Right lung (tissue), 10 donors: ENCODE results near the gene BTBD9. TPM values are rescaled to one million over a fixed set of nuclear protein-coding genes. Genes with fewer than 3 reads are reported as not detected.

Experiments used
- DNase-seq, 2 donors: peaks; one replicate each; pipeline ENCODE4 v3.0.0-alpha.2; 2013
- long read RNA-seq, 8 donors: transcript quantifications; one replicate each; lab custom pipeline, GENCODE V29; 2026
- polyA plus RNA-seq, 5 donors: library from polyadenylated mRNA; unstranded; fragments of 120-200 nt; gene quantifications; one replicate each; pipeline versions ENCODE4 v1.2.1 to v1.2.3, GENCODE V29; 2013; ENCODE audit warnings: inconsistent platforms in 1 of 5, low replicate concordance in 1 of 5; ENCODE audit not compliant: insufficient read length in 5 of 5, insufficient read depth in 1 of 5

Gene BTBD9
- polyA plus RNA-seq: 10 to 100 TPM; 12.3 to 16.6 (median 14.2) TPM
- long read RNA-seq, donor 1: 0 reads
- long read RNA-seq, donor 2, partial matches to known transcripts: 0 of 1 reads
- long read RNA-seq, donor 2, other reads (novel, unspliced or antisense): 0 of 1 reads
- long read RNA-seq, donor 3: 0 reads
- long read RNA-seq, donor 4: 0 reads
- long read RNA-seq, donor 5, partial matches to known transcripts: 0 of 1 reads
- long read RNA-seq, donor 5, other reads (novel, unspliced or antisense): 0 of 1 reads
- long read RNA-seq, donor 6, partial matches to known transcripts: 16 of 16 reads
- long read RNA-seq, donor 6, other reads (novel, unspliced or antisense): 0 of 16 reads
- long read RNA-seq, donor 7: 0 reads
- long read RNA-seq, donor 8: 0 reads

DNA sequence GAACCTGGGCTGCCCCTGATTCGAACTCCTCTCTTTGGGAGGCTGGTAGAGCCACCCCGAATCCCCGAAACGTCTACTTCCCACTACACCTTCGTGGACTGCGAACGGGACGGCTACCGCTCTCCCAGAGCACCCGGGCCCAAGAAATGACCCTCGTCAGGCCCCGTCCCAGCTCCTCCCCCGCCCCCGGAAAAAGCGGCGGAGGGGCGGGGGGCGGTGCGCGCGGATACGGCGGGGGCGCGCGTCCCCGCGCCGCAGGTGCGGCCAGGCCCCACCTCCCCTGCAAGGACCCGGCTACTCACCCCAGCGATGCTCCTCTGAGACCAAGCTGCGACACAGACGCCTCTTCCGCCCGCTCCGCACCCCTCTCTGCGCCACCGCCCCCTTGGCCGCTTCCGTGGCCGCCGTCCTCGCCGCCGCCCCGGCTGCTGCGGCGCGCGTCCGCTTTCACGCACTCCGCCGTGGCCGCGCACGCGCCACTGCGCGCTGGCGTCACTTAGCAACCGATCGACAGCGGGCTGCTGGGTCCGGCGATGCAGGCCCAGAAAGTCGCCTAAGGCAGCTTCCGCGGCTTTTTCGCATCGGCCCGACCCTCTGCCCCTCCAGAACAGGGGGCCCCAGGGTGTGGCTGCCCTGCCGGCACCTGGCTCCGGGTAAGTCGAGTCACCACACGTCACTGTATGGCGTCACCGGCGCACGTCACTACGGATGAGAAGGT lies at the start of gene BTBD9:
Gene BTBD9, minus strand, starts transcription at position 432 of the 718 bp plus-strand sequence.
- DNase-seq: peak; percentile 93 to 95

- no peak for DNase-seq
Observed at GRCh38 chr6:38688579-38689087, 48.9 kb upstream of the BTBD9 start.

GRCh38 chr6:38687549-38687948 lies 47.8 kb upstream of the BTBD9 start:
- no peak for DNase-seq

- DNase-seq: no peak
Observed at GRCh38 chr6:38687043-38687353, 47.3 kb upstream of the BTBD9 start.

DNA sequence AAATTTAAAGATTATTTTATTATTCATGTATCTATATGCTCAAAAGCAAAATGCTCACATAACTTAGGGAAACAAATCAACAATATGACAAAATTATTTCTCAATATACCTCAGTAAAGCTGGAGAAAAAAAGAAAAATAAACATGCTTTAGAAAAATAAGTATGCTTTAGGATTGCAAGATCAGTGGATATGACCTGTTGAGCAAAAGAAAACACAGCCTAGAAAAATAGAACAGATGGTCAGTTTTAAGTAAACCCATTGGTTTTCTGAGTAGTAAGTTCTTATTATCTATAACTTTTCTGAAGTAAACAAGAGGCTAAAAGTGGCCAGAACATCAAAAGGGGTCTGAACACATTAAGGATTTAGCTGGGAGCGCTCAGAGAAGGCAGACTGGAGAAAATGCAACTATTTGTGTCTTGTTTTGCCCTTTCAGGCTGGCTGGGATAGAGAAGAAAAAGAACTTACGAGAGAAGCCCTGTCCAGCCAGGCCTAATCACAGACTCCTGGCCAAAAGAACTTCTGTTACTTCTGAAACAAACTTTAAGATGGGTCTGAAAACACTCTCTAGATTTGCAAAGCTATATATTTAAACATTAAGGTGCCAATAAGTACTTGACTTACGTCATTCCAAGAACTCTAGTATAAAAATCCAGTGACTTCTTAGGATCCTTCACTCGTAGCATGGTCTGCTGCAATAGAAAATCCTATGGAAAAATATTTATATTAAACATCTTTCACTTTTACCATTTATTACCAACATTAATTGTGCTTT lies 46.7 kb upstream of the BTBD9 start:
- no peak for DNase-seq

- DNase-seq: no peak
Observed at GRCh38 chr6:38684904-38685303, 45.2 kb upstream of the BTBD9 start.

DNA sequence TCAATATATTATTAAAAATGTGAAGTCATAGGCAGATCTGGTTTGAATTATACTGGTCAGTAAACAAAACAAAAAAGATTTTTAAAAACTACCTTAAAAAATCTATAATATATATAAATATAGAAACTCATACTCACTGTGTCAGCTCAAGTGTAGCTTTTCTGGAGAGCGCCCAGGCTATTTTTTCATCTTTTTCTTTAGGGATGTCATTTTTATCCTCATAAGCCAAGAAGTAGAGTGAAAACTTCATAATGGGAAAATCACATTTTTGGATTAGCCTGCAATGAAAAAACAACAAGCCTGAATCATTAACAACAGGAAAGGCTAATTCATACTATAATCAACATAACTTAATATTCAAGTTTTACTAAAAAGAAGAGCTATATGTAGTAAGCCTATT lies 44.5 kb upstream of the BTBD9 start:
- no peak for DNase-seq

- no peak for DNase-seq
Observed at GRCh38 chr6:38681850-38682249, 42.1 kb upstream of the BTBD9 start.

GRCh38 chr6:38679668-38680067 lies 39.9 kb upstream of the BTBD9 start:
- DNase-seq: no peak

GRCh38 chr6:38678178-38678760 lies 38.5 kb upstream of the BTBD9 start:
- no peak for DNase-seq

DNA sequence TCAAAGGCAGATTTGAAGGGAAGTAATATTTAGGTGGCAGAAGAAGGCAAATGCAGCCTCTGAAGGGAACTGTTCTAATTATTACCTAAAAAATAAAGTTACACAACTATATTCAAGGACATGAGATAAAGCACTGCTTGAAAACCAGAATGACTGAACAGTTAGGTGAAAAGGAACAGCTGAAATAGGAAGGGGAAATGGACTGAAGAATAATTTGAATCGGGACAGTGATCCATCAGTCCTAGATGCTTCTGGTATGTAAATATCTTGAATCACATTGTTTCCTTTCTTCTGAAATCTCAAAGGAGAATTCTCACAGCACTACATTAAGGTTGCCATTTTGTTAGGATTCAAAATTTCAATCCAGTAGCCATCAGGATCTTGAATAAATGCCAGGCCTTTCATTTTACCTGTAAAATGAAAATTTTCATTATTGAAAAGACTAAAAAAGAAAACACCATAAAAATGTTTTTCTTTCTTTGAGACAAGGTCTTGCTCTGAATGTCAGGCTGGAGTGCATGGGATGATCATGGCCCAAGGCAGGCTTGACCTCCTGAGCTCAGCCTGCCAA lies 37.3 kb upstream of the BTBD9 start:
- DNase-seq: no peak

DNA sequence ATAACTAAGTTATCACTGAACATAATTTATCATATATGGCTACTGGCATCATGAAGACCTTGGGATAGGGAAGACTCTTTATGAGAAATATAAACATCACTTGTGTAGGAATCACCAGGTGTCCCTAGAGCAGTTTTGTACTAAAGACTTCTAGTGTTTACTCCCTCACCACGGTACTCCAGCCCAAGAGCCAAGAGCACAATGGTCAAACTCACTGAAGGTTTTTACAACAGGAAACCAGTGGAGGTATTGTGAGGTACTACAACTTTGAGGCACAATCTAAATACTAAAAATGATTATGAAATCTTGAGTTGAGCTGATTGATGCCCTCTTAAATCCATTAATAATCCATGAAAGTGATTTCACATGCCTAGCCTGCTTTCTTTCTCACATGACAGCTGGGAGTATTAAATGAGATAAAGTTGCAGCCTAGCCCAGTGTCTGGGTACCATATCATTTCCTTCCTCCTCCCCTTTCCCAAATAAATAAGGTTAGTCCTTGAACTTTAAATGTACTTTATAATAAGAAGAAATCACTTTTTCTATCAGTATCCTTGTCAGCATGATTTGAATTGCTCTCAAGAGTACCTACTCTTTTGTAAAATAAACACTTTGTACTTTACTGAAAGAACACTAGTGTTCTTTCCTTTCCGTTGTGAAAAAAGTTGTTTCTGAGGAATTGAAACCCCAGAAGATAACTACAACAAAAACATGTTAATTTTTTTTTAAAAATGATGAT lies 36.7 kb upstream of the BTBD9 start:
- DNase-seq: no peak

GRCh38 chr6:38673397-38674165 lies 33.9 kb upstream of the BTBD9 start:
- no peak for DNase-seq

GRCh38 chr6:38671885-38672467 lies 32.2 kb upstream of the BTBD9 start:
- DNase-seq: peak in 1 of 2 donors; percentile 30

DNA sequence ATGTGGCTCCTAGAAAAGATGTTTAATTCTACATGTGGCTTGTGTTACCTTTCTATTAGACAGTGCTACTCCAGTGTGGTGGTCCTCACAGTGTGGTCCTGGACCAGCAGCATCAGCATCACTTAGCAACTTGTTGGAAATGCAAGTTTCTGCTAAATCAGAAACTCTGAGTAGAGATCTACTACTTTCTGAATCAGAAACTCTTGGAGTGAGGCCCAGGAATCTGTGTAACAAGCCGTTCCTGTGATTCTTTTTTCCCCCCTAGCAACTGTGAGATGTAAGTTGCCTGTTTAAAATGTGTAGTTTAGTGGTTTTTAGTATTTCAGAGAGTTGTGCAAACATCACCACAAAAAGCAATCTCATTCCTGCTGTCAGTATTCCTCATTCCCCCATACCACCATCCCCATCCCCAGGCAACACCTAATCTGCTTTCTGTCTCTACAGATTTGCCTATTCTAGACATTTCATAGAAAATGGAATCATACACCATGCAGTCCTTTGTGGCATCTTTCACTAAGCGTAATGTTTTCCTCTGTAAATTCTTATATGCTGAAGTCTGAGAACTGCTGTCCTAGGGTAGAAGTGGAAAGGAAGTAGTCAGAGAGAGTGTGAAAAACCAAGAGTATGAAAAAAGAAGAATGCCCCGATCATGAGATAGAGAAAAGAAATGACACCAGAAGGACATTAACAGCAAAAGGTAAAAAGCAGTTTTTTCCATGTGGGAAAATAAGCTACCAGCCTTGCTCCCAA lies 18.9 kb upstream of the BTBD9 start:
- no peak for DNase-seq

DNA sequence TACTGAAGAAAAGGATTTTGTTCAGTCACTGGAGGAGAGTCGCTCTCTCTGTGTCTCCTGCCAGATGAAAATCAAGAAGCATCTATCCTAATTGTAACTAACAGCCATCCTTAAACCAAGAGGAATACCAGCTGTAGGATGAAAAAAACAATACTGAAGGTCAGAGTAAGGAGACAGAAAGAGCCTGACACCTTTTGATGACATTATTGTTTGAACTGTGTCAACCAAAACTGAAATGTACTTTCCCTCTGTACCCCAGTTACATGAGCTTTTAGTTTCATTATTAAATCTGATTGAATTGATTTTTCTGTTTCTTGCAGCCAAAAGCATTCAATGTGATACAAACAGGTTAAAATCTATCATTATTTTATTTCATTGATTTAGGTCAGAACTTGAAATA lies 17.2 kb upstream of the BTBD9 start:
- DNase-seq: no peak

DNA sequence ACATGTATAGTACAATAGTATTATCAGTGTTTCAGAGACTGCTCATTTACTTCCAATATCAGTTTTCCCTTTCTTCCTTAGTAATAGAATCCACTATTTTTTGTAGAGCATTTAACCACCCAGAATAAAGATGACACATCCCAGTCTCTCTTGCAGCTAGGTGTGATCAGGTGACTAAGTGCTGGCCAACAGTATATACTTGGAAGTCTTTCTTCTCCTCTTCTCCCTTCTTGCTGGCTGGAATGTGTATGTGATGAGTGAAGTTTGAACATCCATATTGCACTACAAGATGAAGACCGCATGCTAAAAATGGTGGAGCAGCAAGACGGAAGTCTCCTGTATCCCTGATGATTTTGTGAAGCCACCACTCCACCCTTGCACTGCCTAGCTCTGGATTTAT lies 14.5 kb upstream of the BTBD9 start:
- no peak for DNase-seq

DNA sequence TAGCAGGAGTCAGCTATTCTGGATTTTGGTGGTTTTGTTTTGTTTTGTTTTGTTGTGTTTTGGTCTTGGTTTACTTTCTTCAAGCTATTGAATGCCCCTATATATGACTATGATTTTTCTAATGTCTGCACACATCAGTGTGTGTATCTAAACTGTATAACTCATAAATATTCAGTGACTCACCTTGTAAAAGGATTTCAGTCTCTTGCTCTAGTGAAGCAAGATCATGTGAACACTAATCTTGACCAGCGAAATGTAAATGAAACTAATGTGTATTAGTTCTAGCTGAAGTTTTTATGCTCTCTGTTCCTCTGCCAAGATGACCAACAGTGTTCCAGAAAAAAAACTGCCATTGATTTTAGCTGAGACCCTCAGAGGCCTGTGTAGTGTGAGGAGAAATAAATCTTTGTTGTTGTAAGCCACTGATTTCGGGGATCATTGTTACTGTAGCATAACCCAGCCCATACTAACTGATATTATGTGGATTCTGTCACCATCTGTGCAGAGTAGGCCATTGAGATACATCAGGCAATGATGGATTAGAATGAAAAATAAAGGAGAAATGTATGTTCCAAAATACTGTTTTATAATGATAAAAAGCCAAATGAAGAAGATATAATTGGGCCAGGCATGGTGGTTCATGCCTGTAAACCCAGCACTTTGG lies 11.5 kb upstream of the BTBD9 start:
- no peak for DNase-seq
